ENCODE data around the gene SLC25A23. TPM values are rescaled to one million over a fixed set of nuclear protein-coding genes. Genes with fewer than 3 reads are reported as not detected.
"Not testable (repeated sequence)": the region's sequence is repeated elsewhere in the genome, so short reads cannot be mapped to it uniquely, and the experiment has no call there.

The SLC25A23 gene
- total RNA-seq, 1 donor from 2014 or later = 143 TPM

GRCh38 chr19:6428692-6429418 is 30.7 kb downstream of the SLC25A23 start:
- intact Hi-C loops (cut with DNase I); DNase-seq (ENCODE audit: low spot score): not testable (repeated sequence)

- no peak for DNase-seq (ENCODE audit: low spot score)
- intact Hi-C loops (cut with DNase I) = no loop called here
Measured at GRCh38 chr19:6427131-6427530, 32.5 kb downstream of the SLC25A23 start.

- intact Hi-C loops (cut with DNase I) = no loop called here
- DNase-seq (ENCODE audit: low spot score) = no peak
Measured at GRCh38 chr19:6425732-6426620, 33.6 kb downstream of the SLC25A23 start.

- peak; percentile 100 for DNase-seq (ENCODE audit: low spot score)
- intact Hi-C loops (cut with DNase I) = loop anchor here (5.0 kb wide), 1 partner anchor 53 kb away; the partner anchor contains the start of gene ALKBH7
Measured at GRCh38 chr19:6424939-6425731, 34.5 kb downstream of the SLC25A23 start.

GRCh38 chr19:6424195-6424938 is 35.2 kb downstream of the SLC25A23 start, which contains the start of gene KHSRP:
Gene KHSRP (minus strand): TSS chr19:6424811. CDS start chr19:6424701, 110 bp downstream.
- no peak for DNase-seq (ENCODE audit: low spot score)
- intact Hi-C loops (cut with DNase I) = loop anchor here (5.0 kb wide), 1 partner anchor 52 kb away; the partner anchor contains the start of gene ALKBH7

GRCh38 chr19:6423499-6424194 is 35.9 kb downstream of the SLC25A23 start:
- intact Hi-C loops (cut with DNase I) = loop anchor here (5.0 kb wide), 1 partner anchor 51 kb away; the partner anchor contains the start of gene ALKBH7
- DNase-seq (ENCODE audit: low spot score) = no peak

GRCh38 chr19:6421075-6422014 is 38.2 kb downstream of the SLC25A23 start:
- intact Hi-C loops (cut with DNase I) = loop anchor here (5.0 kb wide), 1 partner anchor 49 kb away; the partner anchor contains the start of gene ALKBH7
- no peak for DNase-seq (ENCODE audit: low spot score)

- intact Hi-C loops (cut with DNase I) = no loop called here
- no peak for DNase-seq (ENCODE audit: low spot score)
Measured at GRCh38 chr19:6418562-6418932, 41.0 kb downstream of the SLC25A23 start.

GRCh38 chr19:6417713-6418561 is 41.7 kb downstream of the SLC25A23 start:
- intact Hi-C loops (cut with DNase I) = no loop called here
- no peak for DNase-seq (ENCODE audit: low spot score)

GRCh38 chr19:6416658-6417405 is 42.8 kb downstream of the SLC25A23 start:
- intact Hi-C loops (cut with DNase I) = no loop called here
- no peak for DNase-seq (ENCODE audit: low spot score)

GRCh38 chr19:6415591-6416190 is 43.9 kb downstream of the SLC25A23 start:
- intact Hi-C loops (cut with DNase I) = no loop called here

GRCh38 chr19:6414793-6415590 is 44.6 kb downstream of the SLC25A23 start:
- intact Hi-C loops (cut with DNase I) = no loop called here
- DNase-seq (ENCODE audit: low spot score) = no peak

More at GRCh38 chr19:6415591-6416190, 43.9 kb downstream of the SLC25A23 start:
- no peak for DNase-seq (ENCODE audit: low spot score)

GRCh38 chr19:6413721-6414643 is 45.6 kb downstream of the SLC25A23 start:
- intact Hi-C loops (cut with DNase I) = no loop called here
- no peak for DNase-seq (ENCODE audit: low spot score)

All from cardiac septum (tissue), 1 donor.